Mesendoderm (in vitro differentiated cells): ENCODE results near the gene NFIA.

Experiments used
- DNase-seq: peaks from one replicate; pipeline ENCODE4 v3.0.0; 2013
- H2AK5ac ChIP-seq: 2 replicates; pipeline ENCODE4 v1.6.1; 2013; ENCODE audit warnings: low read length, inconsistent platforms
- H2BK120ac ChIP-seq: 2 replicates; pipeline ENCODE4 v1.6.1; 2013; ENCODE audit warnings: low read depth, mild to moderate bottlenecking, low read length, moderate library complexity, mixed read lengths
- H2BK15ac ChIP-seq: replicated peaks from 2 replicates; pipeline ENCODE4 v1.6.1; 2013; ENCODE audit warnings: low read depth, mild to moderate bottlenecking, moderate library complexity
- H2BK5ac ChIP-seq: 2 replicates; pipeline ENCODE4 v1.6.1; 2013; ENCODE audit warnings: low read length, inconsistent platforms
- H3K18ac ChIP-seq: 2 replicates; pipeline ENCODE4 v1.6.1; 2013; ENCODE audit warnings: mild to moderate bottlenecking, low read length, mixed read lengths
- H3K23ac ChIP-seq: one replicate; pipeline ENCODE4 v1.6.1; 2013; ENCODE audit warnings: low read length
- H3K27ac ChIP-seq: 2 replicates; pipeline ENCODE4 v1.5.1; 2013; ENCODE audit warnings: low read depth, mild to moderate bottlenecking, inconsistent platforms, low read length, moderate library complexity
- H3K27me3 ChIP-seq: 2 replicates; pipeline ENCODE4 v1.6.1; 2013; ENCODE audit warnings: low read length, control low read depth, mild to moderate bottlenecking, inconsistent platforms; ENCODE audit not compliant: insufficient read depth, poor library complexity
- H3K36me3 ChIP-seq: 2 replicates; pipeline ENCODE4 v1.6.1; 2013; ENCODE audit warnings: low read length, inconsistent platforms; ENCODE audit not compliant: control insufficient read depth, insufficient read depth
- H3K4ac ChIP-seq: one replicate; pipeline ENCODE4 v1.6.1; 2013; ENCODE audit warnings: low read depth, mild to moderate bottlenecking, low read length, moderate library complexity
- H3K4me1 ChIP-seq: 2 replicates; pipeline ENCODE4 v1.6.1; 2013; ENCODE audit warnings: low read depth, low read length, inconsistent platforms; ENCODE audit not compliant: control insufficient read depth
- H3K4me2 ChIP-seq: 2 replicates; pipeline ENCODE4 v1.6.1; 2013; ENCODE audit warnings: low read length
- H3K4me3 ChIP-seq: 2 replicates; pipeline ENCODE4 v1.5.1; 2013; ENCODE audit warnings: mild to moderate bottlenecking, low read length
- H3K56ac ChIP-seq: one replicate; pipeline ENCODE4 v1.6.1; 2013; ENCODE audit warnings: low read length
- H3K79me1 ChIP-seq: 2 replicates; pipeline ENCODE4 v1.6.1; 2013; ENCODE audit warnings: low read length, inconsistent platforms
- H3K79me2 ChIP-seq: 2 replicates; pipeline ENCODE4 v1.6.1; 2013; ENCODE audit warnings: mild to moderate bottlenecking, low read length; ENCODE audit not compliant: control insufficient read depth, insufficient read depth
- H3K9ac ChIP-seq: 2 replicates; pipeline ENCODE4 v1.6.1; 2013; ENCODE audit warnings: low read length, inconsistent platforms
- H4K5ac ChIP-seq: one replicate; pipeline ENCODE4 v1.6.1; 2013; ENCODE audit warnings: low read length
- H4K8ac ChIP-seq: one replicate; pipeline ENCODE4 v1.6.1; 2013; ENCODE audit warnings: low read depth, mild to moderate bottlenecking, control low read depth, low read length, moderate library complexity
- WGBS: extraction: QIAGEN DNeasy Blood & Tissue Kit; methylation state at CpG from one replicate; pipeline ENCODE4 v1.1.7; 2013; ENCODE audit warnings: low lambda C conversion rate, missing lambda C conversion rate; ENCODE audit not compliant: insufficient coverage; ENCODE audit errors: extremely low coverage; 5-methylcytosine and 5-hydroxymethylcytosine counted together

The NFIA gene

GRCh38 chr1:61452176-61453035 lies 370.0 kb downstream of the NFIA start:
- Histone ChIP-seq H2BK5ac (no peak overlapping the region), H3K79me2 (no peaks in the 10 kb centered on the region), H3K4me3 (no peak overlapping the region), H3K4ac (no peak overlapping the region), H2AK5ac (no peak overlapping the region), H3K36me3 (no peaks in the 10 kb centered on the region), H4K5ac (no peak overlapping the region), H3K4me1 (no peaks in the 10 kb centered on the region), H3K79me1 (no peaks in the 10 kb centered on the region), H3K9ac (no peak overlapping the region), H3K4me2 (no peak overlapping the region), H3K18ac (no peak overlapping the region), H2BK15ac (peak overlapping the region; percentile 62), H3K23ac (no peak overlapping the region), H3K56ac (no peak overlapping the region), H3K27ac (no peak overlapping the region), H3K27me3 (no peaks in the 10 kb centered on the region), H4K8ac (no peak overlapping the region), H2BK120ac (no peak overlapping the region)
- DNase-seq: no peak
- no CpG with 5 or more reads among the region's 4 CpGs for WGBS

GRCh38 chr1:61453111-61453961 lies 371.0 kb downstream of the NFIA start:
- no peaks in the 10 kb centered on the region for H3K4me1 ChIP-seq
- H2BK120ac ChIP-seq: peak overlapping the region; percentile 85
- H3K27ac ChIP-seq: peak overlapping the region; percentile 68
- no peak overlapping the region for H4K5ac ChIP-seq
- no peaks in the 10 kb centered on the region for H3K79me2 ChIP-seq
- peak overlapping the region; percentile 96 for H2BK15ac ChIP-seq
- no CpG with 5 or more reads among the region's 10 CpGs for WGBS
- no peak overlapping the region for H3K4me3 ChIP-seq
- H2BK5ac ChIP-seq: no peak overlapping the region
- H3K9ac ChIP-seq: peak overlapping the region; percentile 20
- H3K4me2 ChIP-seq: peak overlapping the region; percentile 10
- H3K79me1 ChIP-seq: no peaks in the 10 kb centered on the region
- no peaks in the 10 kb centered on the region for H3K27me3 ChIP-seq
- H4K8ac ChIP-seq: peak overlapping the region; percentile 70
- peak overlapping the region; percentile 51 for H3K18ac ChIP-seq
- DNase-seq: peak; percentile 97
- peak overlapping the region; percentile 28 for H3K56ac ChIP-seq
- peak overlapping the region; percentile 9 for H3K4ac ChIP-seq
- H3K36me3 ChIP-seq: no peaks in the 10 kb centered on the region
- H2AK5ac ChIP-seq: no peak overlapping the region
- no peak overlapping the region for H3K23ac ChIP-seq

DNA sequence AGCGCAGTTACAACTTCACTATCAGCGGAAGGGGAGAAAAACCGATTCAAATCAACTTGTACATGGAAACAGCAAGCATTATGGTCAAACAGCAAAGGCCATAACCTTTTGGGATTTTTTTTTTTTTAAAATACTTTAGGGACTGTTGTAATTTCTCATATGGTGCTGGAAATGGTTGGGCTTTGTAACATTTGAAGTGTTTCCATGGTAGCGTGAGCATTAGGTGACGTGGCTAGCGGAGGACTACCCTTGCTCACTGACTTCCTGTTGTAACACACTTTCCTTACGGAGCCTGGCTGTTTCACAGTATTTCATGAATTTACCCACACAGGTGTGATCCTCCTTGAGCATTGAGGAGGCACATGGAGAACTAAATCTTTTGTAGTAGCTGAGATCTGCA lies 373.0 kb downstream of the NFIA start:
- no CpG with 5 or more reads among the region's 7 CpGs for WGBS
- Histone ChIP-seq H3K4me2 (no peak overlapping the region), H3K27me3 (no peaks in the 10 kb centered on the region), H3K18ac (no peak overlapping the region), H3K4me1 (no peaks in the 10 kb centered on the region), H4K5ac (no peak overlapping the region), H2AK5ac (no peak overlapping the region), H3K23ac (no peak overlapping the region), H2BK5ac (no peak overlapping the region), H3K9ac (no peak overlapping the region), H3K4me3 (no peak overlapping the region), H3K79me1 (no peaks in the 10 kb centered on the region), H4K8ac (no peak overlapping the region), H2BK120ac (no peak overlapping the region), H3K27ac (no peak overlapping the region), H2BK15ac (no peak overlapping the region), H3K56ac (no peak overlapping the region), H3K4ac (no peak overlapping the region), H3K36me3 (no peaks in the 10 kb centered on the region), H3K79me2 (no peaks in the 10 kb centered on the region)
- peak; percentile 83 for DNase-seq

GRCh38 chr1:61457526-61458040 lies 375.2 kb downstream of the NFIA start:
- Histone ChIP-seq H2BK5ac (no peak overlapping the region), H3K56ac (no peak overlapping the region), H3K79me1 (no peaks in the 10 kb centered on the region), H3K4me3 (no peak overlapping the region), H3K4ac (no peak overlapping the region), H3K36me3 (no peaks in the 10 kb centered on the region), H3K79me2 (no peaks in the 10 kb centered on the region), H4K5ac (no peak overlapping the region), H3K9ac (no peak overlapping the region), H3K4me1 (peaks cover 6% of the 10 kb centered on the region), H3K18ac (no peak overlapping the region), H3K27me3 (no peaks in the 10 kb centered on the region), H3K4me2 (no peak overlapping the region), H2AK5ac (no peak overlapping the region), H3K27ac (no peak overlapping the region), H2BK15ac (no peak overlapping the region), H4K8ac (no peak overlapping the region), H2BK120ac (no peak overlapping the region), H3K23ac (no peak overlapping the region)
- DNase-seq: no peak
- WGBS: no CpG with 5 or more reads among the region's 5 CpGs

DNA sequence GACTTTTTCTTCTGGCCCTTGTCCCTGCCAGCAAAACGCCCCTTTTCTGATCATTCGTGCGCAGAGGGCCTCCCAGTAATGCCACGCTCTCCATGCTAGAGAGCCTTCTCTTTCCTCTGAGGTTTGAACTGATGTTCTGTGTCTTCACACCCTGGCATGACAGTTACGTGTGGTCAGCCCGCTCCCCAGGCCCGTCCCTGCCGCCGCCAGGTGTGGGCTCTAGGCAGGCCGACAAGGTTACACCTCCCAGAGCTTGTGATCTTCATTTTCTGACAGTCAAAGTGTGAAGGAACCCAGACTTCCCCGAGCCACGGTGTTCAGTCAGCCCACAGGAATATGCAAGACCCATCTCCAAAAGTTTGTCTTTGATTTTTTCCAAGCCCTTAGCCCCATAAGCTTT lies 377.0 kb downstream of the NFIA start:
- H3K79me2 ChIP-seq: no peaks in the 10 kb centered on the region
- H3K9ac ChIP-seq: no peak overlapping the region
- H2BK5ac ChIP-seq: no peak overlapping the region
- no peaks in the 10 kb centered on the region for H3K27me3 ChIP-seq
- no peak overlapping the region for H4K5ac ChIP-seq
- H3K4me2 ChIP-seq: no peak overlapping the region
- H2AK5ac ChIP-seq: no peak overlapping the region
- H3K4me1 ChIP-seq: peaks cover 8% of the 10 kb centered on the region
- H2BK120ac ChIP-seq: no peak overlapping the region
- H2BK15ac ChIP-seq: no peak overlapping the region
- H3K56ac ChIP-seq: no peak overlapping the region
- H3K23ac ChIP-seq: no peak overlapping the region
- H3K18ac ChIP-seq: no peak overlapping the region
- no peak overlapping the region for H4K8ac ChIP-seq
- H3K79me1 ChIP-seq: no peaks in the 10 kb centered on the region
- no CpG with 5 or more reads among the region's 12 CpGs for WGBS
- no peak for DNase-seq
- no peaks in the 10 kb centered on the region for H3K36me3 ChIP-seq
- no peak overlapping the region for H3K4me3 ChIP-seq
- H3K4ac ChIP-seq: no peak overlapping the region
- H3K27ac ChIP-seq: no peak overlapping the region
